GM18519 (cell line): ENCODE measurements around the gene EXOC6B.

ENCODE experiments used
- ATAC-seq: cut with Tn5 transposase; IDR thresholded peaks from one replicate; pipeline ENCODE4 v1.9.1; 2021; ENCODE audit warnings: mild to moderate bottlenecking, moderate library complexity; ENCODE audit not compliant: unreplicated experiment, low FRiP score

The EXOC6B gene

DNA sequence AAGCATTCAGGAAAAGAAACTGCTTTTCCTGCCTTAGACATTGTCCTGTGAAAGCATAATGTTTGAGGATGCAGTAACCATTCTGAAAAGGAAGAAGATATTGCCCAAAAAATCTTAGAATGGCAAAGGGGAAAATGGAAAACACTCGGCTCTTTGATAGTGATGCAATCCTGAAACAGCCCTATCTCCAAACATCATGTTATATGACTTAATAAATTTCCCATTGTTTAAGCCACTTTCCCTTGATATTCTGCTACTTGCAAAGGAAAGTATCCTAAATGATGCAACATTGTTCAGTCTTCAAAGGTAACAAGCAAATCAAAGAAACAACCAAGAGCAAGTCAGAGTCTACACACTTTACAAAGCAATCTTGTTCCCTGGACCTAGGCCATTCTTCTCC lies 78.5 kb downstream of the EXOC6B start:
- ATAC-seq, result no peak

DNA sequence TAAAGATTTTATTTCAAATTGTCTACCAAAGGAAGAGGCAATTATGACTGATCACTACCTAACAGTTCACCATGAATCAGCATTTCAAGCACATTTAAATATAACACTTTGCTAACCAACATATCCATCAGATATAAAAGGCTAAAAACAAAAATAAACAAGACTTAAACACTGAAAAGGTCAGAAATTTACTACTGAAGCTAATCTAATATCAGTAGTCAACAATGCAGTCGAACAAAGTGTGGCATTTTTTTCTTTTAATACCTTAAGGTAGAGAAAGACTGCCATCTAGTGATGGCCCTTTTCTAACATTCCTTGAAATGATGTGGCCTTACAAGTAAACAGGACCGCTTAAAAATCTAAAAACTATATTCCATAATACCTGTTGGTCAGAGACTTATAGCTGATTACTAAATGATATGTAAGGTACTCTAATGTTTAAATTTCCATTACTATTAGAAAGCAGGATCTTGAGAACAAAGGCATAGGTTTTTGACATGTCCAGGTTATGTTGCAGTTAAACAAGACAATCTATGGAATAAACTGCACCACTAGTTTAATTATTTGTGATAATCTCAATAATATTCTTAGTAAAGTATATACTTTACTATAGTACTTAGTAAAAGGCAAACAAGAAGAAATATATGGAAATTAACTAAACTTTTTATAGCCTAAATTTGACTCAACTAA lies 80.0 kb downstream of the EXOC6B start:
- ATAC-seq, result no peak

DNA sequence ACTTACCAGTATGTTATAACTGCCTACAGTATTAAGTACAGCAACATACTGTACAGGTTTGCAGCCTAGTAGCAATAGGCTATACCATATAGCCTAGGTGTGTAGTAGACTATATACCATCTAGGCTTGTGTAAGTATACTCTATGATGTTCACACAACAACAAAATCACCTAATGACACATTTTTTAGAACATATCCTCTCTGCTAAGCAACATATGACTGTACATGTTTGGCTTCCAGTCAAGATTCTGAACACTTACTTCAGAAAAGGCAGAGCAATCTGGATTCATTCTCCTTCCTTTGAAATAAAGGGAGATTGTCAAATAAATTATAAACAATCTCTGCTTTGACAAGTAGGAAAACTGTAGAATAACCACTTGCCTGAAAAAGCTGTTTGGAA lies 81.8 kb downstream of the EXOC6B start:
- no peak for ATAC-seq

DNA sequence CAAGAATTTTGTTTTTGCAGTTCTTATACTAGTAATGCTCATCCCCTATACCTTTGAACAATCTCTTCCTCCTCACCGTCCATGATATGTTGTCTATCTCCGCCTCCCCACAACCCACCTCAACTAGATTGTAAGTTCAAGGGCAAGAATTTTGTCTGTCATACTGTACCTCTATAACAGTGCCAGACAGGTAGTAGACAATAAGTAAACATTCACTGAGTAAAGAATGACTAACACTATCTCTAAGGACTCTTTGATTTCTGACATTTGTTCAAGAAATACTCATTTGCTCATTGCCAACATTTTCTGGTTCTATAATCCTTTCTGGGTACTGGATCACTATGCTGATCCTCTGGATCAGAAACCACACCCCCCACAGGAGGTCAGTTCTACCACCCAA lies 82.4 kb downstream of the EXOC6B start:
- ATAC-seq, result no peak

DNA sequence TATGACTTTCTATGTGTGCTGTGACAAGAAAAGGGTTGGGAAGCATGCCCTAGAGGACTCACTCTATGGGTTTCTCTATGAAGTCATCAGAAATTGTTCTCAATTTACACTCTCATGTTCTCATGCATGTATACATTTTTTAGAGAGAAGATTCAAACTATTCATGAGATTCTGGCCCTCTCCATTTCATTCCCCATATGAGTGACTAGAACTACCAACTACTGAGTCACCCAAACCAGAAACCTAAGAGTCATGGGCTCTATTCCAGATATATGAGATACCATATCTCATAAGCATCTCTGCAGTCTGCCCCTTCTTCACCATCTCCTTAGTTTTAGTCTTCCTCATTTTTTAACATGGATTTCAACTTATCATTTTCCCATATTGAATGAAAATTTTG lies 87.7 kb downstream of the EXOC6B start:
- ATAC-seq, result no peak

DNA sequence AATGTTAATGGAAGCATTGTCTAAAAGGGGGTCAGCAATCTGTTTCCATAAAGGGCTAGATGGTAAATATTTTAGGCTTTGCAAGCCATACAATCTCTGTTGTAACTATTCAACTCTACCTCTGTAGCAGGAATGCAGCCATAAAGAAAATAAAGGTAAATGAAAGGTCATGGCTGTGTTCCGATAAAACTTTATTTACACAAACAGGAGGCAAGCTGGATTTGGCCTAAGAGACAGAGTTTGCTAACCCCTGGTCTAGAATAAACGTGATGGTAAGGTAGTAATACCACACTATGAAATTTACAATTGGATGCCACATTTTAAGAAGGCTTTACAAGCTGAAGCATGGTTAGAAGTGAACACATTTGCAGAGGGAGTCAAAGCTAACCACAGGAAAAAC lies 91.4 kb downstream of the EXOC6B start:
- no peak for ATAC-seq

DNA sequence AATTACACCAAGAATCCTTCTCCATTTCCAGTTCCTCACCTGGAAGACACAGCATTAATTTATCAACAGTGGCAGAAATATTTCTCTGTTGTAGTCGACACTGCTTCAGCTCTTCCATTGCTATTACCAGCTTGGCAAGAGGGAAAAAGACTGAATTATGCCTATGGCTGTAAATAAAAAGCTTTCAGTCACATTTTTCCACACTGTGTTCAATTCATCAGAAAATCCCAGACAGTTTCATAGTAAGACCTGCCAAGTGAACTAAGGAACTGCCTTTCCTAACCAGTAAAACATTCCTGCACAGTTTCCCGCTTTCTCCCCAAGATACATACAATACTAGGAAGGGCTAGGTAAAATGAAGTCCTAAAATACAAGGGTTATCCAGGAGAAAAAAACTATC lies 94.7 kb downstream of the EXOC6B start:
- no peak for ATAC-seq

DNA sequence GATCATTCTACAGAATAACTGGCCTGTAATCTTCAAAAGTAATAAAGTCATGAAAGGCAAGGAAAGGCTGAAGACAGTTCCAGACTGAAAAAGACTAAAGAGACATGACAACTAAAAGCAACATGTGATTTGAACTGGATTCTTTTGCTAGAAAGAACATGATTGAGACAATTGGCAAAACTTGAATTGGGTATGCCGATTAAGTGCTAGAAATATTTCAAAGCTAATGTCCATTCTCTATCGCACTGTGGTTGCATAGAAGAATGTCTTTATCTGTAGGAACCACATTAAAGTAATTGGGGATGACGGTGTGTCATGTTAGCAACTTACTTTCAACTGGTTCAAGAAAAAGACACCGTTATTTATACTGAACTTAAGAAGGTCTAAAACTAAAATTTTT lies 98.5 kb downstream of the EXOC6B start:
- ATAC-seq, result no peak

DNA sequence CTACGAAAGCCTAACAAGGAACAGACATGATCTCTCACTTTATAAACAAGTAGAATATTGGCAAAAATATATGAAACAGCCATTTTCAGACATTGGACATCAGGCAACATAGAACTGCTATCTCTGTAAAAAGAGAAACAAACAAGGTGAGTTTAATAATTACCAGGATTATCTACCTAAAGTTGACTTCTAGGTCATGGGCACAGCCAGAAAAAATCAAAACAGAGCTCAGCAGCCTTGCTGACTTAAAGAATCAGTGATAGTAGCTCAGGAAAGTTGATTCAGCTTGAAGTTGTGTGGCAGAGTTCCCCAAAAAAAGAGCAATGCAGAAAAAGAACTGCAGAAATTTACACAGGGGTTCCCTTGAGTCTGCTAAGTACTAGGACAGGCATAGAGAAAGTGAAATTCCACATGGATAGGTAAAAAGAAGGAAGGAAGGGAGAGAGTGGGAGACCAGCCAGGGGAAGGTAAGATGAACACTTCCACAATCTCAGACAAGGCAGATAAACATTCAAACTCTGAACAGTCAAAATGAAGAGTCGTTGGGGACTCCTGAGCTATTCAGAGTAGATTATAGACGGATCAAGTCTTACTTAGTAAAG lies 102.0 kb downstream of the EXOC6B start:
- ATAC-seq, result no peak

DNA sequence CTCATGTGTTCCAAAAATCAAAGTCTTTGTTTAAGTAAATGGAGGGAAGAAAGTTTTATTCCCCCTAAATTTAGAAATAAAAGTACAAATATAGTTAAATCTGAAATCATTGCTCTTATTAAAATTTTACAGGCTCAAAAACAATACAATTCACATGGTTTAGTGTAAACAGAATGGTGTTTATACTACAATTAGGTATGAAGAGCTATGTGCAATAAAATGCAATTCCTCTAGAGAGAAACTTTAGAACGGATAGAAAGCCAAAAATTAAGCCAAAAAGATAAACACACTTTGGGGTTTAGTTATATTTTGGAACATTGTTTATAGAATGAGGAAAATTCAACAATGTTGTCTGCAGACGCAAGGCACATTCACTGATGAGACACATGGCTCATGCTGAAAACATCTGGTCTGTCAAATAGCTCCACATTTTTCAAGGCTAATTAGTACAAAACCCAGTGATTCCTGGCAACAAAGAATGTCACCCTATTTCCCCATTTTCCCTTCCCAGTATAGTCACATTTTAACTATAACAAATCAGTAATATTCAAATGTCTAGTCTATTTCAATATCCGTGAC lies 103.3 kb downstream of the EXOC6B start:
- no peak for ATAC-seq

DNA sequence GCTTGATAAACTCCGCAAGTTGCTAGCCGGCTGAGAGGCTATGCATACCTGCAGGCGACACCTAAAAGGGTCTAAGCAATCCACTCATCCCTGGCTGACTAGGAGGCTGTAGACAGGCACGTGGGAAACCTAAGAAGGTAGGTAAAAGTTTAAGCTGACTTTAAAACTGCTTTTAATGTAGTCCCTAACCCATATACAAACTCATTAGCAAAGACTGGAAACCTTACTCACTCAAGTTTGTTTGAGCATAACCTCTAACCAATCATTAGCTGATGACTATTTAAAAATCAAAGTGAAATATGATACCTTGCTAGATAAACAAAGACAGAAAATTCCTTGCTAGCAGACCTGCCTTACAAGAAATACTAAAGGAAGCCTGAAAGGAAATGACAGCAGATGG lies 106.4 kb downstream of the EXOC6B start:
- ATAC-seq, result no peak

DNA sequence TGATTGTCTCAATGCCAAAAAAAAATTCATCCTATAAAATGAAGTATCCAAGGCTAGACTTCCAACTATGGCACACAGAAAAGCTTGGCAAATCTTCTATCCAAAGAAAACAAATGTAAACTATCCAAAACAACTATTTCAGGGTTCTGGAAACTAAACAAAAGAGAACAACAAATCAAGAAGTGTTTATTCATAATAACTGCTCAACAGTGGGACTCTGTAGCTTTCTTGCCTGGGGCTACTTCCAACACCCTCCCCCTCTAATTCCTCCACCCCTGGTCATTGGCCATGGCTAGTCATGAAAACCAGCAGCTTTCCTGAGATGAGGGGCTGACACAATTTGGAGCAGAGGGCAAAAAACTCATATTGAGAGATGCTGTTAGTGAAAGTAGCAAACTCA lies 107.0 kb downstream of the EXOC6B start:
- no peak for ATAC-seq

DNA sequence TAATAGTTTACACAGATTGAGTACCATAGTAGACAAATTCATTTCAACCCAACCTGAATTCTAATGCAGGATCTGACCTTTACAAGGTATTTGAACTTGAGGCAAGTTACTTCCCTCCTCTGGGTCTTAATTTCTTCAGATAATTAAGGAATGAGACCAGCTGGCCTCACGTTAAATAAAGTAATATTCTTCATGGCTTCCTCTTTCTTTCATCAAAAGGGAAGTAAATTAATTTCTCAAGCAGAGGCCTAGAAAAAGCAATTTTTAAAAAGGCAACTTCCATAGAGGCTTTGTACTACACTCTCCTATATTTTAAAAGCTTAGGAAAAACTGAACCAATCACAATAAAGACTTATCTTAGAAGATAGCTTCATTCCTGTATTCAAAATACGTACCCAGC lies 109.2 kb downstream of the EXOC6B start:
- ATAC-seq, result no peak

DNA sequence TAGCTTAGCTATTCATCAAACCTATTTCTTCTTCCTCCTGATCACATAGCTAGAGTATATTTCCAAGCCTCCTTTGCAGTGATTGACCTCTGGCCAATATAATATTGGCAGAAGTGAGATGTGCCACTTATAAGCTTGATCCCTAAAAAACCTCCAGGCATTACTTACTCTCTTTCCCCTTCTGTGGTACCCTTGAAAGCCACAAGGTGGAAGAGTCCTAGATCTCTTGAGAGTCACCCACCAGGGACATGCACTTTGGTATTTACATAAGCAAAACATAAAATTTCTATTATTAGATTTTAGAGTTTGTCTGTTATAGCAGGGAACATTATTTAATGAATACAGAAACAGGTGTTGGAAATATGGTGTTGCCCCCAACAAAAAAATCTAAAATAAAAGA lies 112.0 kb downstream of the EXOC6B start:
- no peak for ATAC-seq

DNA sequence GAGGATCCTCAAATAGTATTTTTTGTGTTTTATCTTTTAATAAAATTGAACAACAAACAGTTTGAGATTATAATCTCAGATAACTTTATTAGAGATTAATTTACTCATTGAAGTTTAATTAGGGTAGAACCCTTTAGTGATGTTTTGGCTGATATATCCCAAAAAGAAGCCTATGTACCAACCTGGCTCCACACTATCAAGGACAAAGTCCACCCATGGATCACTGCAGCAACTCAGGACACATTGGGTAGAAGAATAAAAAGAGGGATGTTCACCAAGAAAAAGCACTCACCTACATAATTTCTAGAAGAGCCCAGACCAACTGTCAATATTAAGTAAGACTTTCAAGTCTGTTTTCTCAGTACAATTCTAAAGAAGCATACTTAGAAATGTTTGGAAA lies 112.9 kb downstream of the EXOC6B start:
- ATAC-seq, result no peak

DNA sequence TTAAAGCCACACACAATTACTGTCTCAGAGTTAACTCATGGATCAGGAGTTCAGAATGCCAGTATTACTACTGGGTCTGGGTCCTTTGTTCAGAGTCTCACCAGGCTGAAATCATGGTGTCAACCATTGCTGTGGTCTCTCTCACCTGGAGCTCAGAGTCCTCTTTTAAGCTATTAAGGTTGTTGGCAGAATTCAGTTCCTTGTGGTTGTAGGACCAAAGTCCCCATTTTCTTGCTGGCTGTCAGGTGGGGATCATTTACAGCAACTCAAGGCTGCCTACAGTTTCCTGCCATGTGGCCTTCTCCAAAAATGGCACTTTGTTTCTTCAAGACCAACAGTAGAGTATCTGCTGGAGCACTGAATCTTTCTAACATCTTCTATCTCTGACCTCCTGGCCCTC lies 113.5 kb downstream of the EXOC6B start:
- ATAC-seq, result no peak

DNA sequence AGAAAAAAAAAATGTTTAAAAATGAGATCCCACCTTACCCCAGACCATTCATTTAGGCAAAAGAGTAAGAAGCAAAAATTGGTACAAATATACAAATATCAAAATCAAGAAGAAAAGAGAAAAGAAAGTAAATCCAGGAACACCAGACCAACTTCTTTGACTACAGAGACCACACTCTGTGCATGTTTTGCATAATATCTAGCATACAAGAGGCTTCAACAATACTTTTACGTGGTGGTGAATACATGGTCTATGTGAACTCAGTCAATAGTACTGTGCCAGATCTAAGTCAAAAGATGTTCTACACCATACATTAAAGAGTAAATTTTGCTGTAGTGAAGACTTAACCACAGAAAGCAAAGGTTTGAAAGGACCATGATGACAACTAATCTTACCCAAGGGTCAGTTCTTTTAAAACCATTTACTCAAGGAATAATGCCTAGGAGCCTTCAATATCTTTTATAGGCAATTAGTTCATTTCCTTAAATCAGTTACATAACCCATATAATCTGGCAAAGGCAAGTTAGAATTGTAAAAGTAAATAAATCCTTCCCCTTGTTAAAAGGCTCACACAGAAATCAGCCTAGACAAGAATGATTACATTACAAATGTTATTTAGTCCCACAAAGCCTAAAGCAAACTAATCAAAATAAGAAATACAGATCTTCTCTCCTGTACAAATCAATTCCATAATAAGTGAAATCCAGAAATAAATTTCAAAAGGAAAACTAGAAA lies 115.2 kb downstream of the EXOC6B start:
- no peak for ATAC-seq

DNA sequence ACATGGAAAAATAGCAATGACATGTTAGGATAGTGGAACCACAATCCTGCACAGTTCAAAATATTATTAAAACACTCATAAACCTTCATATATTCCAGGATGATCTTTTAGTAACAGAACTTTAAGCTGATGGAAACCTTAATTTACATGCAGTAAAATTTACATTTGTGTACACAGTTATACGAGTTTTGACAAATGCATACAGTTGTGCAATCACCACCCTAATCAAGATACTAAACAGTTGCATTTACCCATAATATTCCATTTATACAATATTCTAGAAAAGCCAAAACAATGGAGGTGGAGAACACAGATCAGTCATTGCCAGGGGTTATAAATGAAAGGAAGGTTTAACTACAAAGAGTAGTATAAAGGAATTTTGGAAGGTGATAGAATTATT lies 117.6 kb downstream of the EXOC6B start:
- no peak for ATAC-seq

DNA sequence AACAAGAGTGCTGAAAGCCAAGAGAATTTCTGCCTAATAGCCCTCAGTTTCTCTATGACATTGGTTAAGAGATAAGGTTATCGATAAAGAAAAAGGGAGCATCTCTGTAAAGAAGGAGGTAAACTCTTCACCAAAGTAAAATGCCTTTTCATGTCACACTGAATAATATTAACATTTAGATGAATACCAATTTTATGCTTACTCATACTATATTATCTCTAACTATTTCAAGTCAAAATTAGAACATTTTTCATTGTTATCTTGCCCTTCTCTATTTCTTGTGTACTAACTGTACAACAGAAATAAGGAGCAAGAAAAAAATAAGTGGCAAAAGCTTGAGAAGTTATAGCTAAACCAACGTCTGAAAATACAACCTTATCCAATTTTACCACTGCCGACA lies 127.5 kb downstream of the EXOC6B start:
- no peak for ATAC-seq

DNA sequence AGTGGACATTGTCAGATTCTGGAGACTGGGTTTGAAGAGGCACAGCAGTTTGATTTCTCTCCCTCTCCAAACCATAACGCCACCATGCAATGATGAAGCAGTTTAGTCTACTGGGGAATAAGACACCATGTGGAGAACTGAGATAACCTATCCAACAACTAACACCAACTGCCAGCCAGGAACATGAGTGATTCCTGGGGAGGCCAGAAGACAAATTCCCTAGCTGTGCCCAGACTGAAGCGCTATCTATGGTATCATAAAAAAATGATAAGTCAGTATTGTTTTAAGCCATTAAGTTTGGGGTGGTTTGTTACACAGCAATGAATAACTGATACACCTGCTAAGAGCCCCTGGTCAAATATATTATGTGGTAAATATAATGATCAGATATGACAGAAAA lies 129.3 kb downstream of the EXOC6B start:
- ATAC-seq, result no peak

DNA sequence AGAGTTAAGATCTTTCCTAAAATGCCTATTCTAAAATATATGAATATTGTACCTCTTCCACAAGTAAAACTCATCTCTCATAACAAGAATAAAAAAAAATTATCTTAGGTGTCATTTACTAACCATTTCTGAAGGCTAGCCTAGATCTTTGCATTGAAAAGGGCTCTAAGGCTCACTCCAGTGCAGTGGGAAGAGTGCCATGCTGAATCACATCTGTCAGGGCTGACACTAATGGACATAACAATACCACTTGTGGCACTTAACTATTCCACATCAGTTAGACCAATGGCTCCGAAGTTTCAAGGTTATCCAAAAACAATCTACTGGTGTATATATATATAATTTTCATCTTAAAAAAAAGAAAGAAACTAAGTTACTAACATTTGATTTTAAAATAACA lies 130.2 kb downstream of the EXOC6B start:
- ATAC-seq, result no peak
